B cell (primary cell): Measurements from ENCODE around the gene TOR2A. TPM values are rescaled to one million over a fixed set of nuclear protein-coding genes. Genes with fewer than 3 reads are reported as not detected.

Experiments used
- ATAC-seq: fragments of 200-7000 bp; cut with Tn5 transposase; one replicate; pipeline ENCODE4 v1.10.0; 2021; ENCODE audit warnings: low read depth, mild to moderate bottlenecking, moderate number of reproducible peaks, moderate library complexity
- CTCF ChIA-PET: fragments of 350-600 bp; sonication (Branson Sonifier 250); formaldehyde crosslinking; loops from one replicate; lab custom pipeline; 2021; ENCODE audit warnings: antibody characterized with exemption, inconsistent platforms; lab: Charles Lee
- POLR2A ChIA-PET: fragments of 350-600 bp; sonication (Branson Sonifier 250); formaldehyde crosslinking; loops from one replicate; lab custom pipeline; 2021; ENCODE audit warnings: antibody characterized with exemption; lab: Charles Lee
- DNase-seq: peaks from one replicate; pipeline ENCODE4 v3.0.0; 2013
- H2AFZ ChIP-seq: 2 replicates; pipeline ENCODE4 v1.6.1; 2012; ENCODE audit warnings: mild to moderate bottlenecking, low read depth, low read length; ENCODE audit not compliant: insufficient read depth, poor library complexity, severe bottlenecking
- H3K27ac ChIP-seq, 2 donors: 1 replicate in 1 of 2; 2 replicates in 1 of 2; pipeline ENCODE4 v1.5.1; 2012 to 2013; ENCODE audit warnings: low read length in 2 of 2, mild to moderate bottlenecking in 2 of 2, moderate library complexity in 1 of 2
- H3K27me3 ChIP-seq, 4 experiments: fragments of 200-600 bp in 1 of 4; sonication (generic) in 1 of 4; replicated peaks in 1 of 4; 1 replicate in 2 of 4; 2 replicates in 2 of 4; pipeline versions ENCODE4 v1.6.1 to v1.7.0; 2013 to 2016; ENCODE audit warnings: low read length in 3 of 4, mild to moderate bottlenecking in 2 of 4, mixed read lengths in 1 of 4, moderate library complexity in 1 of 4; ENCODE audit not compliant: insufficient read depth in 4 of 4, control insufficient read depth in 3 of 4; ENCODE audit errors: control extremely low read depth in 1 of 4
- H3K36me3 ChIP-seq, 2 experiments: replicated peaks in 1 of 2; 1 replicate in 1 of 2; 2 replicates in 1 of 2; pipeline versions ENCODE4 v1.6.1 to v1.7.1; 2013; ENCODE audit warnings: low read length in 1 of 2; ENCODE audit not compliant: insufficient read depth in 2 of 2, control insufficient read depth in 1 of 2; ENCODE audit errors: control extremely low read depth in 1 of 2, extremely low read depth in 1 of 2
- H3K4me1 ChIP-seq, 2 donors: fragments of 200-600 bp in 1 of 2; sonication (generic) in 1 of 2; 1 replicate in 1 of 2; 2 replicates in 1 of 2; pipeline versions ENCODE4 v1.5.1 to v1.6.1; 2013 to 2017; ENCODE audit warnings: low read length in 2 of 2; ENCODE audit not compliant: control insufficient read depth in 2 of 2, insufficient read depth in 2 of 2
- H3K4me2 ChIP-seq: replicated peaks from 2 replicates; pipeline ENCODE3; 2012; ENCODE audit warnings: mild to moderate bottlenecking, low read depth, low read length; ENCODE audit not compliant: poor library complexity, severe bottlenecking
- H3K4me3 ChIP-seq, 5 experiments: fragments of 200-600 bp in 1 of 5; sonication (generic) in 1 of 5; 1 replicate in 3 of 5; 2 replicates in 2 of 5; pipeline versions ENCODE4 v1.5.1 to v1.7.0; 2011 to 2016; ENCODE audit warnings: low read length in 4 of 5, mild to moderate bottlenecking in 4 of 5, low read depth in 2 of 5, control low read depth in 1 of 5, moderate library complexity in 1 of 5; ENCODE audit not compliant: insufficient read depth in 1 of 5; ENCODE audit errors: control extremely low read depth in 1 of 5, extremely low read depth in 1 of 5
- H3K79me2 ChIP-seq: fragments of 200-600 bp; sonication (generic); one replicate; pipeline ENCODE4 v1.6.0; 2016; ENCODE audit warnings: low read length; ENCODE audit not compliant: control insufficient read depth, insufficient read depth
- H3K9ac ChIP-seq: fragments of 200-600 bp; sonication (generic); 2 replicates; pipeline ENCODE4 v1.6.1; 2017; ENCODE audit warnings: mild to moderate bottlenecking, low read length, moderate library complexity
- H3K9me3 ChIP-seq, 3 donors: one replicate each; pipeline versions ENCODE4 v1.6.1 to v1.7.1; 2013; ENCODE audit warnings: low read length in 2 of 3; ENCODE audit not compliant: control insufficient read depth in 2 of 3, insufficient read depth in 1 of 3; ENCODE audit errors: control extremely low read depth in 1 of 3
- H4K20me1 ChIP-seq: 2 replicates; pipeline ENCODE4 v1.6.0; 2012; ENCODE audit warnings: mild to moderate bottlenecking, low read length; ENCODE audit not compliant: insufficient read depth, control insufficient read depth, poor library complexity, severe bottlenecking
- H3K27ac Mint-ChIP-seq: one replicate; pipeline ENCODE4 v1.8.0; 2021; ENCODE audit warnings: mixed read lengths
- H3K27me3 Mint-ChIP-seq: one replicate; pipeline ENCODE4 v1.8.0; 2021; ENCODE audit warnings: mixed read lengths
- H3K4me1 Mint-ChIP-seq: one replicate; pipeline ENCODE4 v1.8.0; 2021; ENCODE audit warnings: mixed read lengths
- H3K4me3 Mint-ChIP-seq: one replicate; pipeline ENCODE4 v1.8.0; 2021; ENCODE audit warnings: mixed read lengths
- H3K9me3 Mint-ChIP-seq: one replicate; pipeline ENCODE4 v1.8.0; 2022; ENCODE audit warnings: mixed read lengths; ENCODE audit not compliant: insufficient read depth
- CTCF ChIP-seq: fragments of 200-600 bp; IDR thresholded peaks from one replicate; pipeline ENCODE4 v1.8.0; 2022; ENCODE audit warnings: antibody characterized with exemption, mild to moderate bottlenecking
- EZH2 ChIP-seq: IDR thresholded peaks from 2 replicates; pipeline ENCODE4 v1.6.1; 2012; ENCODE audit warnings: borderline replicate concordance, low read depth, mild to moderate bottlenecking, moderate library complexity, low read length; ENCODE audit not compliant: insufficient read depth, poor library complexity, severe bottlenecking
- WGBS: methylation state at CpG from one replicate; pipeline ENCODE4 v1.1.5; 2013; ENCODE audit warnings: missing lambda C conversion rate; ENCODE audit not compliant: insufficient coverage; 5-methylcytosine and 5-hydroxymethylcytosine counted together
- intact Hi-C: fragments of 100-400 bp; cut with micrococcal nuclease; formaldehyde crosslinking; loops from one replicate; pipeline ENCODE4 v1.10.0; 2022
- polyA plus RNA-seq: library from polyadenylated mRNA; depleted of rRNA; stranded (reverse); fragments of >200 nt; gene quantifications from 2 replicates; pipeline ENCODE4 v1.2.3, GENCODE V29; 2012
- total RNA-seq, 2 donors: library from RNA; stranded (reverse); fragments of 120-200 nt in 1 of 2; gene quantifications; 1 replicate in 1 of 2; 2 replicates in 1 of 2; pipeline versions ENCODE4 v1.2.3 to v1.2.4, GENCODE V29; 2013 to 2022

TOR2A gene
- total and polyA plus RNA-seq, 2 donors (not counting 1 experiment from before 2014, with no cell fraction given): 15.8 to 26.5 TPM

GRCh38 chr9:127683723-127684122 is 51.4 kb downstream of the TOR2A start:
- no peak for TF ChIP-seq CTCF
- no peak for TF ChIP-seq EZH2
- no peaks in the 10 kb centered on the region for H3K79me2 ChIP-seq
- H3K4me3 ChIP-seq: no peak overlapping the region
- H4K20me1 ChIP-seq: no peaks in the 10 kb centered on the region
- no peak overlapping the region for H3K27ac ChIP-seq
- POLR2A ChIA-PET: no interaction called here
- Mint-ChIP-seq H3K4me3 (no peak overlapping the region), H3K27ac (no peak overlapping the region), H3K4me1 (no peaks in the 10 kb centered on the region), H3K27me3 (peaks cover 17% of the 10 kb centered on the region), H3K9me3 (no peaks in the 10 kb centered on the region)
- H2AFZ ChIP-seq: no peak overlapping the region
- no peaks in the 10 kb centered on the region for H3K36me3 ChIP-seq
- no peak overlapping the region for H3K9ac ChIP-seq
- peaks cover 0 to 4% (median 0%) of the 10 kb centered on the region in 4 experiments for H3K27me3 ChIP-seq
- DNase-seq (no peak), ATAC-seq (no peak)
- no peaks in the 10 kb centered on the region for H3K9me3 ChIP-seq
- CTCF ChIA-PET: no interaction called here
- H3K4me1 ChIP-seq: no peaks in the 10 kb centered on the region
- 92% methylated on average over 2 of the region's 5 CpGs for WGBS
- intact Hi-C loops: no loop called here
- no peak overlapping the region for H3K4me2 ChIP-seq

GRCh38 chr9:127682351-127683136 is 52.5 kb downstream of the TOR2A start:
- Mint-ChIP-seq H3K9me3 (no peaks in the 10 kb centered on the region), H3K27me3 (peaks cover 17% of the 10 kb centered on the region), H3K4me1 (no peaks in the 10 kb centered on the region), H3K27ac (no peak overlapping the region), H3K4me3 (no peak overlapping the region)
- no peaks in the 10 kb centered on the region for H4K20me1 ChIP-seq
- H3K4me2 ChIP-seq: no peak overlapping the region
- H3K79me2 ChIP-seq: no peaks in the 10 kb centered on the region
- intact Hi-C loops: no loop called here
- no peaks in the 10 kb centered on the region for H3K36me3 ChIP-seq
- TF ChIP-seq EZH2: no peak
- TF ChIP-seq CTCF: no peak
- 89% methylated on average over 16 of the region's 23 CpGs for WGBS
- no peak overlapping the region for H3K4me3 ChIP-seq
- H3K27ac ChIP-seq: no peak overlapping the region
- H3K9me3 ChIP-seq: no peaks in the 10 kb centered on the region
- peaks cover 0 to 4% (median 0%) of the 10 kb centered on the region in 4 experiments for H3K27me3 ChIP-seq
- ChIA-PET POLR2A (no interaction called here), CTCF (no interaction called here)
- no peaks in the 10 kb centered on the region for H3K4me1 ChIP-seq
- no peak overlapping the region for H3K9ac ChIP-seq
- no peak overlapping the region for H2AFZ ChIP-seq
- DNase-seq: no peak
- no peak for ATAC-seq

Other genes with a start within 250 kb of the TOR2A start
- gene STXBP1, start 123.0 kb downstream of the TOR2A start, total RNA-seq: 0.62 and 0.78 TPM in 2 replicates
- gene STXBP1, start 123.0 kb downstream of the TOR2A start, polyA plus RNA-seq: 0.16 TPM in 1 of 2 replicates, not detected in the other
- not detected in 2 replicates for gene CFAP157, start 28.3 kb downstream of the TOR2A start, total RNA-seq
- gene CFAP157, start 28.3 kb downstream of the TOR2A start, polyA plus RNA-seq: 0.03 TPM in 1 of 2 replicates, not detected in the other
- 6.2 and 7.6 TPM in 2 replicates for gene PTRH1, start 19.6 kb downstream of the TOR2A start, total RNA-seq
- gene PTRH1, start 19.6 kb downstream of the TOR2A start, polyA plus RNA-seq: 2.0 and 6.3 TPM in 2 replicates
- not detected in 2 replicates for gene TTC16, start 19.2 kb downstream of the TOR2A start, total RNA-seq
- gene TTC16, start 19.2 kb downstream of the TOR2A start, polyA plus RNA-seq: 0.25 and 0.33 TPM in 2 replicates
- 66.3 and 70.1 TPM in 2 replicates for gene SH2D3C, start 43.4 kb upstream of the TOR2A start, total RNA-seq
- 67.6 and 85.5 TPM in 2 replicates for gene SH2D3C, start 43.4 kb upstream of the TOR2A start, polyA plus RNA-seq
- 167 and 176 TPM in 2 replicates for gene CDK9, start 50.7 kb upstream of the TOR2A start, total RNA-seq
- 145 and 163 TPM in 2 replicates for gene CDK9, start 50.7 kb upstream of the TOR2A start, polyA plus RNA-seq
- gene FPGS, start 67.6 kb upstream of the TOR2A start, total RNA-seq: 136 and 137 TPM in 2 replicates
- gene FPGS, start 67.6 kb upstream of the TOR2A start, polyA plus RNA-seq: 89.9 and 103 TPM in 2 replicates
- gene ENG, start 119.4 kb upstream of the TOR2A start, total RNA-seq: 12.6 and 14.0 TPM in 2 replicates
- 3.5 and 5.4 TPM in 2 replicates for gene ENG, start 119.4 kb upstream of the TOR2A start, polyA plus RNA-seq
- gene AK1, start 142.4 kb upstream of the TOR2A start, total RNA-seq: 31.8 and 35.0 TPM in 2 replicates
- 28.0 and 33.6 TPM in 2 replicates for gene AK1, start 142.4 kb upstream of the TOR2A start, polyA plus RNA-seq
- 126 and 136 TPM in 2 replicates for gene ST6GALNAC6, start 164.3 kb upstream of the TOR2A start, total RNA-seq
- gene ST6GALNAC6, start 164.3 kb upstream of the TOR2A start, polyA plus RNA-seq: 54.7 and 68.0 TPM in 2 replicates
- 198 and 199 TPM in 2 replicates for gene ST6GALNAC4, start 181.7 kb upstream of the TOR2A start, total RNA-seq
- 80.5 and 98.8 TPM in 2 replicates for gene ST6GALNAC4, start 181.7 kb upstream of the TOR2A start, polyA plus RNA-seq
- gene PIP5KL1, start 195.5 kb upstream of the TOR2A start, total RNA-seq: 1.4 and 2.1 TPM in 2 replicates
- 0.75 and 0.88 TPM in 2 replicates for gene PIP5KL1, start 195.5 kb upstream of the TOR2A start, polyA plus RNA-seq
- 42.9 and 45.9 TPM in 2 replicates for gene DPM2, start 202.6 kb upstream of the TOR2A start, total RNA-seq
- gene DPM2, start 202.6 kb upstream of the TOR2A start, polyA plus RNA-seq: 19.4 and 34.1 TPM in 2 replicates
- 245 and 267 TPM in 2 replicates for gene EEIG1, start 245.7 kb upstream of the TOR2A start, total RNA-seq
- 39.9 and 57.2 TPM in 2 replicates for gene EEIG1, start 245.7 kb upstream of the TOR2A start, polyA plus RNA-seq